ENCODE data around the gene TIAM1.

TIAM1 gene

DNA sequence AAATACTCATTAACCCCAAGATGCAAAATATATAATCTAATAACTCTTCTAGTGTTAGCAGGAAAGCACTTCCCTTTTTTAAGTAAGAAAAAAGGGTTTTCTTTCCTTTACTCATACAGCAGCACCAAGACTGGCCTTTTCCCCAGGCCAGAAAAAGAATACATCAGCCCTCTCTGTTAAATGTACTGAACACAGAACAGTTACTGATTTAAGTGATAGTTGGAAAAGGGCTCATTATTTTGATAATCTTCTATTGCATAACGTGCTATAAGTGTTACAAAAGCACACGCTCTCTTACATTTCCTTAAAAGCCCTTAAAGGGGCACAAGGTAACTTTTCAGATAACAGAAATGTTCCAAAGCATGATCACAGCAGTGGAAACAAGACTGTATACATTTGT, 142.9 kb downstream of the TIAM1 start:
- peak overlapping the region; percentile 3; the same call in 1 of the 2 replicates for H3K27ac ChIP-seq (ENCODE audit: low read depth, low read length)
- TF ChIP-seq EZH2phosphoT487 (conservative IDR thresholded peaks at IDR 0.05; ENCODE audit: low read length) = no peak
- TF ChIP-seq, protein P1, sequence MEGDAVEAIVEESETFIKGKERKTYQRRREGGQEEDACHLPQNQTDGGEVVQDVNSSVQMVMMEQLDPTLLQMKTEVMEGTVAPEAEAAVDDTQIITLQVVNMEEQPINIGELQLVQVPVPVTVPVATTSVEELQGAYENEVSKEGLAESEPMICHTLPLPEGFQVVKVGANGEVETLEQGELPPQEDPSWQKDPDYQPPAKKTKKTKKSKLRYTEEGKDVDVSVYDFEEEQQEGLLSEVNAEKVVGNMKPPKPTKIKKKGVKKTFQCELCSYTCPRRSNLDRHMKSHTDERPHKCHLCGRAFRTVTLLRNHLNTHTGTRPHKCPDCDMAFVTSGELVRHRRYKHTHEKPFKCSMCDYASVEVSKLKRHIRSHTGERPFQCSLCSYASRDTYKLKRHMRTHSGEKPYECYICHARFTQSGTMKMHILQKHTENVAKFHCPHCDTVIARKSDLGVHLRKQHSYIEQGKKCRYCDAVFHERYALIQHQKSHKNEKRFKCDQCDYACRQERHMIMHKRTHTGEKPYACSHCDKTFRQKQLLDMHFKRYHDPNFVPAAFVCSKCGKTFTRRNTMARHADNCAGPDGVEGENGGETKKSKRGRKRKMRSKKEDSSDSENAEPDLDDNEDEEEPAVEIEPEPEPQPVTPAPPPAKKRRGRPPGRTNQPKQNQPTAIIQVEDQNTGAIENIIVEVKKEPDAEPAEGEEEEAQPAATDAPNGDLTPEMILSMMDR (IDR thresholded peaks at IDR 0.05; ENCODE audit: insufficient read depth, low read length, poor library complexity, severe bottlenecking) = no peak
- H2AFZ ChIP-seq (ENCODE audit: low read depth, low read length, severe bottlenecking) = no peak overlapping the region

DNA sequence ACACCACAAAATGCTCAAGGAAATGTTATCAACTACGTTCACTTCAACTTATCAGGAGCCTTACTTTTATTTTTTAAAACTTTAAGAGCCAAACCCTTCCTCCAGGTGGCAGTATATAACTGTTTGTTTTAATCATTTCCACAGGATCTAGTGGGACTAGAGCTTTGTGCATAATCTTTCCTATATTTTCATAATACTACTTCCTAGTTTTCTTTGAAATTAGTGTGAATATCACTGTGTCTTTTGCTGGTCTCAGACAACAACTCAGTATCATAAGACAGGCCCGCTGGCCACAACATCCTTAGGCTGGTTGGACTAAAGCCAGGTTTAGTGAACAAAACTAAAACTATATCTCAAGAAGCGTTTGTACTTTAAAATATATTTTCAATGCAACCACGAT, 145.5 kb downstream of the TIAM1 start:
- Histone ChIP-seq H3K4me2 (ENCODE audit: low read depth, low read length, poor library complexity, severe bottlenecking) (no peak overlapping the region), H3K36me3 (ENCODE audit: low read length) (no peaks in the 10 kb centered on the region), H3F3A (ENCODE audit: insufficient read depth) (no peaks in the 10 kb centered on the region), H3K27me3 (ENCODE audit: low read length) (no peaks in the 10 kb centered on the region), H3K9me2 (replicated peaks; ENCODE audit: insufficient read depth, low read length) (no peaks in the 10 kb centered on the region), H3K9me3 (ENCODE audit: insufficient read depth, low read length) (no peaks in the 10 kb centered on the region), H2AFZ (ENCODE audit: low read depth, low read length, severe bottlenecking) (no peak overlapping the region), H3K4me3 (ENCODE audit: insufficient read depth, low read length, poor library complexity, severe bottlenecking) (no peak overlapping the region), H3K27ac (ENCODE audit: low read depth, low read length) (no peak overlapping the region), H4K20me1 (ENCODE audit: low read depth, low read length) (no peaks in the 10 kb centered on the region), H3K9ac (ENCODE audit: low read length) (no peak overlapping the region), H3K79me2 (ENCODE audit: insufficient read depth, low read length) (no peaks in the 10 kb centered on the region)
- TF ChIP-seq, protein P1 (IDR thresholded peaks at IDR 0.05; ENCODE audit: insufficient read depth, low read length, poor library complexity, severe bottlenecking) = peak; percentile 51
- no peak for TF ChIP-seq EZH2phosphoT487 (conservative IDR thresholded peaks at IDR 0.05; ENCODE audit: low read length)

More for the DNA sequence above, 142.9 kb downstream of the TIAM1 start:
- H3K9me2 ChIP-seq (replicated peaks; ENCODE audit: insufficient read depth, low read length) = no peaks in the 10 kb centered on the region
- no peak overlapping the region for H3K9ac ChIP-seq (ENCODE audit: low read length)
- no peak overlapping the region for H3K4me3 ChIP-seq (ENCODE audit: insufficient read depth, low read length, poor library complexity, severe bottlenecking)
- H3K36me3 ChIP-seq (ENCODE audit: low read length) = no peaks in the 10 kb centered on the region
- no peaks in the 10 kb centered on the region for H3K9me3 ChIP-seq (ENCODE audit: insufficient read depth, low read length)
- H4K20me1 ChIP-seq (ENCODE audit: low read depth, low read length) = no peaks in the 10 kb centered on the region
- no peaks in the 10 kb centered on the region for H3K27me3 ChIP-seq (ENCODE audit: low read length)
- no peaks in the 10 kb centered on the region for H3K79me2 ChIP-seq (ENCODE audit: insufficient read depth, low read length)
- no peaks in the 10 kb centered on the region for H3F3A ChIP-seq (ENCODE audit: insufficient read depth)
- H3K4me2 ChIP-seq (ENCODE audit: low read depth, low read length, poor library complexity, severe bottlenecking) = no peak overlapping the region

DNA sequence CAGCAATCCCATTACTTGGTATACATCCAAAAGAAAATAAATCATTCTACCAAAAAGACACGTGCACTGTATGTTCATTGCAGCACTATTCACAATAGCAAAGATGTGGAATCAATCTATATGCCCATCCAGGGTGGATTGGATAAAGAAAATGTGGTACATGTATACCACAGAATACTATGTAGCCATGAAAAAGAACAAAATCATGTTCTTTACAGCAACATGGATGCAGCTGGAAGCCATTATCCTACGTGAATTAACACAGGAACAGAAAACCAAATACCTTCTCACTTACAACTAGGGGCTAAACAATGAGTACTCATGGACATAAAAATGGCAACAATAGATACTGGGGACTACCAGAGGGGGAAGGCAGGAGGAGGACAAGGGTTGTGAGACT, 147.3 kb downstream of the TIAM1 start:
- Histone ChIP-seq H3K36me3 (ENCODE audit: low read length) (no peaks in the 10 kb centered on the region), H3K9me3 (ENCODE audit: insufficient read depth, low read length) (no peaks in the 10 kb centered on the region), H3K9me2 (replicated peaks; ENCODE audit: insufficient read depth, low read length) (no peaks in the 10 kb centered on the region), H3K79me2 (ENCODE audit: insufficient read depth, low read length) (no peaks in the 10 kb centered on the region), H3F3A (ENCODE audit: insufficient read depth) (no peaks in the 10 kb centered on the region), H2AFZ (ENCODE audit: low read depth, low read length, severe bottlenecking) (no peak overlapping the region), H3K4me3 (ENCODE audit: insufficient read depth, low read length, poor library complexity, severe bottlenecking) (no peak overlapping the region), H3K27me3 (ENCODE audit: low read length) (no peaks in the 10 kb centered on the region), H3K4me2 (ENCODE audit: low read depth, low read length, poor library complexity, severe bottlenecking) (no peak overlapping the region), H3K9ac (ENCODE audit: low read length) (no peak overlapping the region), H4K20me1 (ENCODE audit: low read depth, low read length) (no peaks in the 10 kb centered on the region), H3K27ac (ENCODE audit: low read depth, low read length) (no peak overlapping the region)
- TF ChIP-seq, protein P1 (IDR thresholded peaks at IDR 0.05; ENCODE audit: insufficient read depth, low read length, poor library complexity, severe bottlenecking) = no peak
- no peak for TF ChIP-seq EZH2phosphoT487 (conservative IDR thresholded peaks at IDR 0.05; ENCODE audit: low read length)

All from SU-DHL-6 (cell line).